Measurements from ENCODE around the gene IL7R.
"Not testable (repeated sequence)": the region's sequence is repeated elsewhere in the genome, so short reads cannot be mapped to it uniquely, and the experiment has no call there.

Gene IL7R

GRCh38 chr5:35842856-35843255, 13.8 kb upstream of the IL7R start:
- DNase-seq (ENCODE audit: low read depth, low spot score), result no peak

GRCh38 chr5:35845508-35845907, 11.2 kb upstream of the IL7R start:
- not testable (repeated sequence) for DNase-seq (ENCODE audit: low read depth, low spot score)

GRCh38 chr5:35847491-35847890, 9.2 kb upstream of the IL7R start:
- no peak for DNase-seq (ENCODE audit: low read depth, low spot score)

GRCh38 chr5:35847961-35848360, 8.7 kb upstream of the IL7R start:
- DNase-seq (ENCODE audit: low read depth, low spot score), result no peak

GRCh38 chr5:35849860-35850259, 6.8 kb upstream of the IL7R start:
- DNase-seq (ENCODE audit: low read depth, low spot score), result no peak

GRCh38 chr5:35850967-35851680, 5.6 kb upstream of the IL7R start:
- peak; percentile 39 for DNase-seq (ENCODE audit: low read depth, low spot score)

- no peak for DNase-seq (ENCODE audit: low read depth, low spot score)
Observed at GRCh38 chr5:35852084-35852734, 4.5 kb upstream of the IL7R start.

GRCh38 chr5:35852773-35853172, 3.9 kb upstream of the IL7R start:
- no peak for DNase-seq (ENCODE audit: low read depth, low spot score)

GRCh38 chr5:35853631-35854030, 3.1 kb upstream of the IL7R start:
- DNase-seq (ENCODE audit: low read depth, low spot score), result no peak

GRCh38 chr5:35854248-35854647, 2.4 kb upstream of the IL7R start:
- DNase-seq (ENCODE audit: low read depth, low spot score), result no peak

- no peak for DNase-seq (ENCODE audit: low read depth, low spot score)
Observed at GRCh38 chr5:35855187-35855586, 1.5 kb upstream of the IL7R start.

GRCh38 chr5:35856186-35856764, 416 bp upstream of the IL7R start:
- DNase-seq (ENCODE audit: low read depth, low spot score), result not testable (repeated sequence)

GRCh38 chr5:35857606-35858205, 1.0 kb downstream of the IL7R start:
- DNase-seq (ENCODE audit: low read depth, low spot score), result peak; percentile 65

GRCh38 chr5:35859101-35859661, 2.5 kb downstream of the IL7R start:
- peak; percentile 90 for DNase-seq (ENCODE audit: low read depth, low spot score)

- no peak for DNase-seq (ENCODE audit: low read depth, low spot score)
Observed at GRCh38 chr5:35860686-35861085, 4.0 kb downstream of the IL7R start.

GRCh38 chr5:35861718-35862117, 5.0 kb downstream of the IL7R start:
- no peak for DNase-seq (ENCODE audit: low read depth, low spot score)

- DNase-seq (ENCODE audit: low read depth, low spot score), result no peak
Observed at GRCh38 chr5:35862126-35862525, 5.4 kb downstream of the IL7R start.

GRCh38 chr5:35863159-35863558, 6.5 kb downstream of the IL7R start:
- DNase-seq (ENCODE audit: low read depth, low spot score), result no peak

- DNase-seq (ENCODE audit: low read depth, low spot score), result no peak
Observed at GRCh38 chr5:35867998-35868397, 11.3 kb downstream of the IL7R start.

GRCh38 chr5:35869685-35870277, 13.1 kb downstream of the IL7R start:
- no peak for DNase-seq (ENCODE audit: low read depth, low spot score)

GRCh38 chr5:35870605-35871004, 13.9 kb downstream of the IL7R start:
- DNase-seq (ENCODE audit: low read depth, low spot score), result no peak

- DNase-seq (ENCODE audit: low read depth, low spot score), result no peak
Observed at GRCh38 chr5:35876454-35876853, 19.8 kb downstream of the IL7R start.

Measured in astrocyte of the hippocampus (primary cell).